Sigmoid colon (tissue), 3 donors: ENCODE results near the gene MFAP4.

Experiments
- CTCF ChIP-seq, 4 experiments: fragments of 450-650 bp in 3 of 4; fragments of 200-600 bp in 1 of 4; IDR thresholded peaks; one replicate each; pipeline ENCODE4 v1.5.1; 2016 to 2019; ENCODE audit warnings: antibody characterized with exemption in 4 of 4, mild to moderate bottlenecking in 3 of 4, moderate library complexity in 2 of 4
- POLR2A ChIP-seq, 2 donors: fragments of 450-650 bp; IDR thresholded peaks; one replicate each; pipeline ENCODE4 v1.6.1; 2016; ENCODE audit warnings: antibody characterized with exemption in 2 of 2, mild to moderate bottlenecking in 2 of 2, moderate library complexity in 2 of 2

DNA sequence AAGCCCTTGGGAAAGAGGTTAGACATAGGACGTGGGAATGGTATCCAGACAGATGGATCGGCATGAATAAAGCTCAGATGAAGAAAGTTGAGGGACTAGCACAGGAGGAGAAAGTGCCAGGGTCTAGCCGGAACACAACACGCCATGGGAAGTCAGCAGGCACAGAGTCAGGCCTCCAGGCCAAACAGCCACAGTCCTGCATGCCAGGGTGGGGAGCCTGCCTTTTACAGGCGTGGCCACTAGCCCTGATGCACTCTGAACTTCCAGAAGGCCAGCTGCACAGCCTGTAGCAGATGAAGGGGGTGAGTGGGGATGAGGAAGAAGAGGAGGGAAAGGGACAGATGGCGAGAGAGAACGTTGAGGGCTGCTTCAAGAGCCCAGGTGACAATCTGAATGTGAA lies 29.6 kb downstream of the MFAP4 start:
- TF ChIP-seq POLR2A (IDR thresholded peaks at IDR 0.05) (no peak), CTCF (IDR thresholded peaks at IDR 0.05) (no peak)
